Brain pericyte (primary cell): ENCODE measurements around the gene EIF4EBP3.

Source experiments
- DNase-seq: peaks from one replicate; pipeline ENCODE4 v3.0.0-alpha.2; 2012; ENCODE audit warnings: low read depth, low spot score

The EIF4EBP3 gene

GRCh38 chr5:140557136-140557805 lies 9.8 kb downstream of the EIF4EBP3 start, which contains the start of gene SRA1:
TSS of gene SRA1 (minus strand) at chr5:140557473. CDS start at chr5:140557452, 21 bp downstream.
- DNase-seq = peak; percentile 66

GRCh38 chr5:140557965-140558364 lies 10.5 kb downstream of the EIF4EBP3 start:
- no peak for DNase-seq

- DNase-seq = no peak
Measured at GRCh38 chr5:140558542-140558941, 11.1 kb downstream of the EIF4EBP3 start.

- DNase-seq = no peak
Measured at GRCh38 chr5:140560227-140560626, 12.8 kb downstream of the EIF4EBP3 start.

GRCh38 chr5:140561753-140562523 lies 14.5 kb downstream of the EIF4EBP3 start:
- no peak for DNase-seq

- DNase-seq = no peak
Measured at GRCh38 chr5:140563596-140563995, 16.1 kb downstream of the EIF4EBP3 start.

GRCh38 chr5:140564196-140565023 lies 16.9 kb downstream of the EIF4EBP3 start, which contains the start of the genes APBB3 and SLC35A4:
TSS of gene APBB3 (minus strand) at chr5:140564598. CDS start at chr5:140564245, 353 bp downstream.
TSS of gene SLC35A4 (plus strand) at chr5:140564828. CDS start at chr5:140567170, 2,342 bp downstream.
- DNase-seq = peak; percentile 98

GRCh38 chr5:140565024-140565779 lies 17.7 kb downstream of the EIF4EBP3 start:
- DNase-seq = no peak

- DNase-seq = no peak
Measured at GRCh38 chr5:140565780-140566095, 18.3 kb downstream of the EIF4EBP3 start.

GRCh38 chr5:140566665-140567064 lies 19.2 kb downstream of the EIF4EBP3 start:
- DNase-seq = no peak

- no peak for DNase-seq
Measured at GRCh38 chr5:140567136-140567818, 19.8 kb downstream of the EIF4EBP3 start.

- no peak for DNase-seq
Measured at GRCh38 chr5:140567871-140568270, 20.4 kb downstream of the EIF4EBP3 start.

- no peak for DNase-seq
Measured at GRCh38 chr5:140568443-140569063, 21.1 kb downstream of the EIF4EBP3 start.

GRCh38 chr5:140569197-140569596 lies 21.7 kb downstream of the EIF4EBP3 start:
- DNase-seq = no peak

- DNase-seq = no peak
Measured at GRCh38 chr5:140570058-140570457, 22.6 kb downstream of the EIF4EBP3 start.

- DNase-seq = no peak
Measured at GRCh38 chr5:140570488-140570887, 23.0 kb downstream of the EIF4EBP3 start.

- no peak for DNase-seq
Measured at GRCh38 chr5:140571105-140571504, 23.6 kb downstream of the EIF4EBP3 start.

- DNase-seq = no peak
Measured at GRCh38 chr5:140573683-140574082, 26.2 kb downstream of the EIF4EBP3 start.

- DNase-seq = no peak
Measured at GRCh38 chr5:140574165-140574564, 26.7 kb downstream of the EIF4EBP3 start.

GRCh38 chr5:140575309-140575708 lies 27.8 kb downstream of the EIF4EBP3 start:
- no peak for DNase-seq
